ENCODE results near the gene NFATC2IP.

- TF ChIP-seq CTCF (IDR thresholded peaks at IDR 0.05; ENCODE audit: insufficient read depth, low read depth, low read length): no peak
- TF ChIP-seq EZH2 (IDR thresholded peaks at IDR 0.05; ENCODE audit: insufficient read depth, low read length): no peak
Observed at GRCh38 chr16:28927815-28928214, 22.9 kb upstream of the NFATC2IP start.

Data from astrocyte (in vitro differentiated cells and primary cell).